HTERT RPE-1 (cell line): Measurements from ENCODE around the gene RNPEPL1.

Source experiments
- in situ Hi-C: fragments of 300-500 bp; cut with MboI; formaldehyde crosslinking; loops from 4 replicates; pipeline ENCODE4 v1.14.3; 2020; ENCODE audit warnings: low sequenced_read_pairs

Gene RNPEPL1

DNA sequence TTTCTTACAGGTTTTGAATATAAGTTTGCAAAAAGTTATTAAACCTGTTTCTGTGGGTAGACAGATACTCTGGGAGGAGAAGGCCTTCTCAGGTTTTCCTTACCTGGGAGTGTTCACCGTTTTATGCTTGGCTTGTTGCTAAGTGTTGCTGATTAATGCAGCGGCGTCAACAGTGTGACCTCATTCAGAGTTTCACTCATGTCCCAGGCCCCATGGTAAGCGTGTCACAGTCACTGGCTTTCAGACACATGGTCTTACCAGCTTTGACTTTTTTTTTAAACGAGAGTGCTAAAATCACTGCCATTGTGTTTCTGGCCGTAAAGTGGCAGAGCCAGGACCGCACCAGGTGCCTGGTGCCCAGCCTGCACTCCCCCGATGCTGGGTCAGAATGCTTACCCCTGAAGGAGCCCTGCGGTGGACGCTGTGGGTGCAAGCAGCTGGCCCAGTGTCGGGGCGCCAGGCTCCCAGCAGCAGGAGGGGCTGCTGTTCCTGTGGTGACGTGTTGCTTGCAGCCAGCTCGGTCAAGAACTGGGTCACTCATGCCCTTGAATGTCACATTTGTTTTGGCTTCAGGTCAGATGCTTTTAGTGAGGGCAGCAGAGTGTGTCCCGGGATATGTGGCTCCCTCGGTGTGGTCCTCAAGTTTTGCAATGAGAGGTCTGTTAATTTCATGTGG, 21.7 kb downstream of the RNPEPL1 start:
- in situ Hi-C loops: no loop called here

DNA sequence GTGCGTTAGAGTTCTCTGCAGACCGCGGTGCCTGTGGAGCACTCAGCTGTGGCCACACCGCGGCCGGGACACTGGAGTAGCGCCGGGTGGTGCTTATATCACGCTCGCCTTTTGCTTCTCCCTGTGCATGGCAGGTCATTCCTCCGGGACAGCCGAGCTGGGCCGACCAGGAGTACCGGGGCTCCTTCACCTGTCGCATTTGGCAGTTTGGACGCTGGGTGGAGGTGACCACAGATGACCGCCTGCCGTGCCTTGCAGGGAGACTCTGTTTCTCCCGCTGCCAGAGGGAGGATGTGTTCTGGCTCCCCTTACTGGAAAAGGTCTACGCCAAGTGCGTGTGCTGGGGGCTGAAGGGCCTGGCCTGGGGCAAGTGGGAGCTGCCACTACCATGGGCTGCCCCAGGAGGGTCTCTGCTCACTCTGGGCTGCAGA, 22.4 kb downstream of the RNPEPL1 start:
- in situ Hi-C loops: no loop called here

DNA sequence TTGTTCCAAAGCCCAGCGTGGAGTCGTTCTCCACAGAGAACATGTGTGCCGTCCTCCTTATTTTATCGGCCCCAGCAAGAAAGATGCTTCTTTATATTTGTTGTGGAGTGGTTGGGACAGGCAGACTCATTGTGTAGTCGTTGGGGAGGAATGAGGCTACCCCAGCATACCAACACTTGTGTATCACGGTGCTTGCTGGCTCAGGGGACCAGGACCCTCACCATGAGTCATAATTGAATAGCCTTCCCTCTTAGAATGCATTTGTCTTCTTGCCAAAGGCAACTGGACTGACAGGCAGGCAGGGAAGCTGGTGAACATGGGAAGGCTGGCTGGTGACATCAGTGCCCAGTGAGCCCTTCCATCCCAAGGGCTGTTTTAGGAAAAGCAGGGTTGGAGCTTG, 22.9 kb downstream of the RNPEPL1 start:
- in situ Hi-C loops: no loop called here

DNA sequence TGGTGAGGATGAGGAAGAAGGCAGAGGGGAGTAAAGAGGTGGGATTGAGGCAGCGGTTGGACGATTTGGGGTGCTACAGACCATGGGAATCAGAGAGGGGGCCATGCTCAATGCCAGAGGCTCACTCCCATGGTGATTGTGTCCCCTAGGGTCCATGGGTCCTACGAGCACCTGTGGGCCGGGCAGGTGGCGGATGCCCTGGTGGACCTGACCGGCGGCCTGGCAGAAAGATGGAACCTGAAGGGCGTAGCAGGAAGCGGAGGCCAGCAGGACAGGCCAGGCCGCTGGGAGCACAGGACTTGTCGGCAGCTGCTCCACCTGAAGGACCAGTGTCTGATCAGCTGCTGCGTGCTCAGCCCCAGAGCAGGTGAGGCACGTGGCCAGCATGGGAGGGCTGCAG, 23.5 kb downstream of the RNPEPL1 start:
- in situ Hi-C loops: no loop called here

DNA sequence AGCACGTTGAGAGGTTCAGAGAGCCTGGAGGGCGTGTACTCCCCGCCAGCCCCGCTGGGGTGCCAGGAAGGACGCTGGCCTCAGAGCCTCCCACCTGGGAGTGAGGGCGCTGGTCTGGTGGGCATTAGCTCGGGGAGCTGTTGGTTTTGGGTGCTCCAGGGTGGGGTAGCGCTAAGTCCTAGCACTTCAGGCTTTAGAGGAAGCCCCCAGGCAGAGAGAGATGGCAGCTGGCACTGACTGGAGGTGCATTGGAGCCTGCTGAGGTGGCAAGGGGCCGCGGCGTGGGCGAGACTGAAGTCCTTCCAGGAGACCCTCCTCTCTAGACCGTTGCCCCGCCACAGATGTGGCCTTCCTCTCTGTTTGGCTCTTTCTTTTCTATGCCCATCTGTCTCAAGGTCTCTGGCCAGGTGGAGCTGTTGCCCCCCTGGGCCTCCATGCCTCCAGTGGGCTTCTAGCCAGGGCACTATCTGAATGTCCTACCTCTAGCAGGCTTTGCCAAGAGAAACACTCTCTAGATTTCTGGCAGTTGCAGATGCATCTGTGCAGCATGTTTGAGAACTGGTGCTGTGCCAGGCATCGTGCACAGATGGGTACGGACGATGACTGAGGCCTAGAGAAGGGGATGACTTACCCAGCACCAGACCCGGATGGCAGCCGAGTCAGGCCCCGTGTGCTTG, 24.9 kb downstream of the RNPEPL1 start:
- in situ Hi-C loops: no loop called here

DNA sequence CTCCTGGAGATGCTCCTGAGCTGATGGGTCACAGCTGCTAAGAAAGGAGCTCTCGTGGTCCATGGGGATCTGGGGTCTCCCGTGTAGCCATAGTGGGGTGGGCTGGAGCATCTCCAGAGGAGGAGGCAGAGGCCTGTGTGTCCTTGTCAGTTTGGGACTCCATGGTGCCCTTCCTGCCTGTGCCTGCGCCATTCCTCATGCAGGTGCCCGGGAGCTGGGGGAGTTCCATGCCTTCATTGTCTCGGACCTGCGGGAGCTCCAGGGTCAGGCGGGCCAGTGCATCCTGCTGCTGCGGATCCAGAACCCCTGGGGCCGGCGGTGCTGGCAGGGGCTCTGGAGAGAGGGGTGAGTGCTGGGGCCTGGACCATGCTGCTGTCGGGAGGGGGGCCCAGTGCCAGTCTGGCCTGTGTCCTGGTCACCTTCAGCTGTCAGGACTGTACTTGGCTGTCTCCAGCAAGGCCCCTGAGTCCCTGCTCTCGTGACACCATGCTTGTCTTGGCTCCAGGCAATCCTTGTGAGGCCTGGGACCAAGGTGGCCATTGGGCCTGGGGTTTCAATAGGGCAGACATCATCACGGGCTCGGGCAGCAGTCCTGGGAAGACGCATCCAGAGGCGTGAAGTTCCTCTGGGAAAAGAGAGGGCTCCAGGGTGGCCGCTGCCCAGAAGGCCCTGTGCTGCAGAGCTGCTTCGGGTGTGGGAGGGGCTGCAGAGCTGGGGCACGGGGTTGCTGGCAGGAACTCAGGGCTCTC, 25.6 kb downstream of the RNPEPL1 start:
- in situ Hi-C loops: no loop called here

DNA sequence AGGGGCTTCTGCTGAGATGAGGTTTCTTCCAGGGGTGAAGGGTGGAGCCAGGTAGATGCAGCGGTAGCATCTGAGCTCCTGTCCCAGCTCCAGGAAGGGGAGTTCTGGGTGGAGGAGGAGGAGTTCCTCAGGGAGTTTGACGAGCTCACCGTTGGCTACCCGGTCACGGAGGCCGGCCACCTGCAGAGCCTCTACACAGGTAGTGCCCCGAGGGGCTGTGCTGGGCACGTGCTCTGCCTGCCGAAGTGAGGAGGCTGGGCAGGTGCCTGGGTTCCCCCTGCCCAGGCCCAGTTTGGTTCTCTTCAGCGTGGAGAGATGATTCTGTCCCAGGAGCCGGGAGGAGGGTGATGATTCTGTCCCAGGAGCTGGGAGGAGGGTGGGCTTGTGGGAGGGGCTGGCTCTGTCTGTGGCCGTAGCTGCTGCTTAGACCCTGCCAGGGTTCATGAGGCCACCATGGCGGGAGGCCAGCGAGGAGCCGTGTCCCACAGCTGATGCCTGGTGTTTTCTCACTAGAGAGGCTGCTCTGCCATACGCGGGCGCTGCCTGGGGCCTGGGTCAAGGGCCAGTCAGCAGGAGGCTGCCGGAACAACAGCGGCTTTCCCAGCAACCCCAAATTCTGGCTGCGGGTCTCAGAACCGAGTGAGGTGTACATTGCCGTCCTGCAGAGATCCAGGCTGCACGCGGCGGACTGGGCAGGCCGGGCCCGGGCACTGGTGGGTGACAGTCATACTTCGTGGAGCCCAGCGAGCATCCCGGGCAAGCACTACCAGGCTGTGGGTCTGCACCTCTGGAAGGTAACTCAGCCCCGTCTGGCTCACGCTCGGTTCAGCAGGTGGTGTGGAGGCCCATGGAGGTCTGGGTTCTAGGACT, 26.5 kb downstream of the RNPEPL1 start:
- in situ Hi-C loops: no loop called here

DNA sequence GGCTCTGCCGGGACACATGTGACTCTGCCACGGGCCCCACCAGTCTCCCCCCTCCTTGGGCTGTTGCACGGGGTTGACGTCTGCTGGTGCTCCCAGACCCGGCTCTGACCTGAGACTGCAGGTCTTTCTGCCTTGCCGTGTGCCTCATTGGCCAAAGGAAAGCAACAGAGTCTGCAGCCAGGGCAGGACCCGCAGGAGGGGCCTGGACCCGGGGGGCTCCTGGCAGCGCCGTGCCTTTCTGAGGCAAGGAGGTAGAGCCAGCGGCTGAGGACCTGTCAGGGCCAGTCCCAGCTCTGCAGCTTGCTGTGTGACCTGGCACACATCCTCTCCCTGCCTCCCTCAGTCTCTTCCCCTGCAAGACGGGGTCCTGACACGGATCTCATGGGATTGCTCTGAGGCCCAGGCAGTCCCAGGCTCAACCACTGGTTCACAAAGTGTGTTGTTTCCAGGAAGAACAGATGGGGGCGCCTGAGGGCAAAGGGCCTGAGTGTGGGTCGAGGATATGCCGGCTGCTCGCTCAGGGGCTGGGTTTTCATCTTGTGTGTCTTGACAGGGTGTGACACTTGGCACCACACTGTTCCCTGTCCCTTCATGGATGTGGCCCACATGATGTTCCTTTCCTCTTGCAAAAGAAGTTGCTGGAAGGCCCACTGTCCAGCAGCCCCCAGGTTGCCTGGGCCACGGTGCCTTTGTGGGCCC, 27.2 kb downstream of the RNPEPL1 start:
- in situ Hi-C loops: no loop called here

DNA sequence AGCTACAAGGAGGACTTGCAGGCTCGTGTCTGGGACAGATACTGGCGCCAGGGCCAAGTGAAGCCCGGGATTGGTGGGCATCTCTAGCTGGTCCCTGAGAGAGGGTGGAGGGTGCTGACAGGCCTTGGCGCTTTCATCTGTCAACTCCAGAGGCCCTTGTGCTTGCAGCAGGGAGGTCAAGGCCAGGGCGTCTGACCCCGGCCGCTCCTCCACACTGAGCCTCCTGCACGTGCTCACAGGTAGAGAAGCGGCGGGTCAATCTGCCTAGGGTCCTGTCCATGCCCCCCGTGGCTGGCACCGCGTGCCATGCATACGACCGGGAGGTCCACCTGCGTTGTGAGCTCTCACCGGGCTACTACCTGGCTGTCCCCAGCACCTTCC, 27.8 kb downstream of the RNPEPL1 start:
- in situ Hi-C loops: no loop called here

DNA sequence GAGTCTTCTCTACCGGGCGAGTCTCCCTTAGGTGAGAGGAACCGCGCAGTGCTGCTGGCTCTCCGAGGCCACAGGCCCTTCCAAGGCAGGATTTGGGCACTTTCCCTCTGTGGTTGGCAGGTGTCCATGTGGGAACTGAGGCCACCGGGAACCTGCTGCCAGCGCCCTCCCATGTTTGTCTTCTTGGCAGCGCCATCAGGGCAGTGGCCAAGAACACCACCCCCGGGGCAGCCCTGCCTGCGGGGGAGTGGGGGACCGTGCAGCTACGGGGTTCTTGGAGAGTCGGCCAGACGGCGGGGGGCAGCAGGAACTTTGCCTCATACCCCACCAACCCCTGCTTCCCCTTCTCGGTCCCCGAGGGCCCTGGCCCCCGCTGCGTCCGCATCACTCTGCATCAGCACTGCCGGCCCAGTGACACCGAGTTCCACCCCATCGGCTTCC, 28.2 kb downstream of the RNPEPL1 start:
- in situ Hi-C loops: no loop called here

DNA sequence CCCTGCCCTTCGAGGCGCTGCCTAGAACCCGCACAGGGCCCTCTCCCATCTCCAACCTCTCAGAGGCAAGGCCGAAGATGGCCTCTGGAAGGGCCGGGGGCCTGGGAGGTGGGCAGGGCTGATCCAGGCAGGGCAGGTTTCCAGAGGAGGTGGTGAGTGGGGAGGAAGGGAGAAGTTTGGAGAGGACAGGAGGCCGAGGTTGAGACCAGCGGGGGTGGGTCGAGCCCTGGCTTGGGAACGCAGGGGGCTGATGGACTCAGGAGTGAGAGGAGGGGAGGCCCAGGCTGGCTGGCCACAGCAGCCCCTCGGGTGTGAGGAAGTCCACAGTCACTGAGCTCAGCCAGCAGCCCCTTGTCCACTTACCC, 28.8 kb downstream of the RNPEPL1 start:
- in situ Hi-C loops: no loop called here

DNA sequence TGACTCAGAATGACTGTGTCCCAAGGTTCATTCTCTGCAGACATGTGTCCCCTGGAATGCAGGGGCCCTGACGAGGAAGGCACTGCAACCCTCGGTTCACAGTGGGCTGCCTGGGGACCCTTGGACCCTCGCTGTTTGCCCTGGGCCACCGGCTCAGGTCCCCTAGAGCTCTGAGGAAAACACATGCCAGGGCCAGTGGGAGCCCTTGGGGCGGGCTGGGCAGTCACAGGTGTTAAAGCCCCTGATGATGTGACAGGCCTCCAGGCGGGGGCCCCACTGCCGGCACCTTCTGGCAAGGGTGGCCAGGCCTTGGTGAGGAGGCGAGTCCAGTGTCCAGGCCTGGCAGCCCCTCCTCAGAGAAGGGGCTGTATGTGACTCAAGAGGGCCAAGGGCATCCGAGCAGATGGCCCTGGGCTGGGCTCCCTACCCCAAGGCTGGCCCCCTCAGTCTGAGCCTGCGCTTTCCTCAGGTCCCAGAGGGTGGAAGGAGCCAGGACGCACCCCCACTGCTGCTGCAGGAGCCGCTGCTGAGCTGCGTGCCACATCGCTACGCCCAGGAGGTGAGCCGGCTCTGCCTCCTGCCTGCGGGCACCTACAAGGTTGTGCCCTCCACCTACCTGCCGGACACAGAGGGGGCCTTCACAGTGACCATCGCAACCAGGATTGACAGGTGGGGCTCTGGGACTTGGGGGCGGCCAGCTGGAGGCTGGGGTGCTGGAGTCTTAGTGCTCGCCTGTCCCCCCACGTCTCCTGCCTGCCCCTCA, 29.3 kb downstream of the RNPEPL1 start:
- in situ Hi-C loops: no loop called here

DNA sequence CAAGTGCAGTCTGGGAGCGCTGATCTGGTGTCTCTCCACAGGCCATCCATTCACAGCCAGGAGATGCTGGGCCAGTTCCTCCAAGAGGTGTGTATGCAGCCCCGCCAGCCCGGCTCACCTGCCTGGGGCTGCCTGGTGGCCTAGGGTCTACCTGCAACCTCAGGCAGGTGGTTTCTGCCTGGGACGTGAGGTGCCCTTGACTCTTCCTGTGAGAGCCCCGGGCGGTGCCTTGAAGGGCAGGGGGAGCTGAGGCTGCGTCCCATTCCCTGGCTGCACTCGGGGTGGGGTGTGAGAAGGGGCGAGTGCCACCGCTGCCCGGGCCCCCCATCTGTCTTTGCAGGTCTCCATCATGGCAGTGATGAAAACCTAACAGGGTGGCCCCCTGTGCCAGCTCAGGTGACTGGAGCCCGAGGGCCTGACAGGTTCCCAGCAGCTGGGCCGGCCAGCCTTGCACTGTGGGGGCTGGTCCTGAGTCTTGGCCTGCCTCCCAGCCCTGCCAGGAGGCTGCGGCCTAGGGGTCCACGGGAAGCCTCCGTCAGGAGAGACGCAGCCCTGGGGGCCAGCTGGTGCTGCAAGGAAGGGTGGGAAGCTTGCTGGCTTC, 30.1 kb downstream of the RNPEPL1 start:
- in situ Hi-C loops: no loop called here

DNA sequence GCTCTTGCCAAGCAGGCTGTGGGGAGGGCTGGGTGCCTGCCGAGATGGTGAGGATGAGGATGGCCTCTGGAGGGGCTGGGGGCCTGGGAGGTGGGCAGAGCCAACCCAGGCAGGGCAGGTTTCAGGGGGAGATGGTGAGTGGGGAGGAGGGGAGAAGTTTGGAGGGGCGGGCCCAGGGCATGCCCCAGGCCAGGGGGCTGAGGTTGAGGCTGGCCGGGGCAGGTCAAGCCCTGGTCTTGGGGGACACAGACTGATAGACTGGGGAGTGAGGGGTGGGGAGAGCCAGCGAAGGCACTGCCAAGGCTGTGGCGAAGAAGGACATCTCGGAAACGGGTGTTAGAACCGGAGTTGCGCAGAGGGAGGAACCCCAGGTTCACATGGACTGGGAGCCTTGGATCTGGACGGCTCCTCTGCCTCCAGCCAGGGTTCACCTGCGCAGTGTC, 30.9 kb downstream of the RNPEPL1 start:
- in situ Hi-C loops: no loop called here

DNA sequence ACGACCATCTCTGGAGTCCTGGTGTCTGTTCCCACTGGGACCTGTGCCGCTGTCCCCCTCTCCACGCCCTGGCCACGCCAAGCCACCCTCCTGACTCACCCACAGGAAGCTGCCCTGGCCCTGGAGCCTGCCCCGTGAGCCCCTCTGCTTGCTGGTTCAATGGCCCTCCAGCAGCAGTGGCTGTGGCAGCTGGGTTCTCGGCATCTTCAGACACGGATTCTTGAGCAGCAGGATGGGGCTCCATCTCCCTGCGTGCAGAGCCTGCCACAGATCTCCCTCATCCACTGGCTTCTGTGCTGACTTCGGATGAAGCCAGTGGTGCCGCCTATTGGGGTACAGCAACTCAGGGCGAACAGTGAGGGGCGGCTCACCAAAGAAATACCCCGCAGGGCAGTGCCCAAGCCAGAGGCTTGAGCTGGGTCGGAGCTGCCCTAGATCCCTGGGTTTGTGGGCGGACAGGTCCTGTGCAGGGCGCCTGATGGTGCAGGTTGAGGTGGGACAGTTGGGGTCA, 32.2 kb downstream of the RNPEPL1 start:
- in situ Hi-C loops: no loop called here

DNA sequence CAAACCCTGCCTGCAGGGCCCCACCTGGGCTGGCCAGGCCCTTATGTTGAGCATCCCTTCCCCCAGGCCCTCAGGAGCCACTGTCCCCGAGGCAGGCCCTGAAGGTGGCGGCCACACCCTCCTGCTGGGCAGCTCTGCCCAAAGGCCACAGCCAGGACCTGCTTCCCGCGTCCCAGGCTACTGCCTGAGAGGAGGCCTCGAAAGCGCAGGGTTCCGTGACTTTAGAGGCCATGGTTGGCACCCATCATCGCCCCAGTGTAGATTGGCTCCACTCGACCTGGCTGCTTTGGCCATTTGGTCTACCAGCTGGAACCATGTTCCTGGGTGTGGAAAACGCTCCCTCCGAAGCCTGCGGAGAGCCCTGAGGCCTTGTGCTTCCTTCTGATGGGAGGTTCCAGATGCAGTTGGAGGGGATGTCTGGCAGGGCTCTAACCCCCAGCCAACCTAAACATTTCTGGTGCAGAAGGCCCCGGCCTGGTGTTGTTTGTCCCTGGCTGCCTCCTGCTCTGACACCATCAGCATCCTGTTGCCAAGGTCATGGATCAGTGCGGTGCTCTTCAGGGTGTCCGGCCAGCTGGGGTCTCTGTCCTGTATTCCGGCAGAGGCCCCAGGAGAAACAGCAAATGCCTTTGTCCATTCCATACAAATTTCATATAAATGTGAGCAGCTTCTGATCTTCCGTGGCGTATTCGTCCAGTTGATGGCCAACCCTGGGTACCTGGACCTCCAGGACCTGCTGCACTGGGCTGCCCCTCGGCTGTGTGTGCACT, 33.0 kb downstream of the RNPEPL1 start:
- in situ Hi-C loops: no loop called here

DNA sequence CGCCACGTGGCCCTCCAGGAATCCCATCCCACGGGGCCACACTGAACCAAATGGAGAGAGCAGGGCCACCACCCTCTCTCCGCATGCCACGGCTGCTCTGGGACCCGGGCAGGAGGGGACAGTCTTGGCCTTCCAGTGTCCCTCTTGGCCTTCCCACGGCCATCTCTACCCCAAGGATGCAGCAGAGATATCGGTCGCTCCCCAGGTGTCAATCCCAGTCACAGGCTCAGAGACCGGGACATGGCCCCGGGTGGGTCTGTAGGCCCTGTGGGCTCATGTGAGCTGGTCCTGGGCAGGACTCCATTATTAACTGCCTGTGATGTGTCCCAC, 33.5 kb downstream of the RNPEPL1 start:
- in situ Hi-C loops: no loop called here

DNA sequence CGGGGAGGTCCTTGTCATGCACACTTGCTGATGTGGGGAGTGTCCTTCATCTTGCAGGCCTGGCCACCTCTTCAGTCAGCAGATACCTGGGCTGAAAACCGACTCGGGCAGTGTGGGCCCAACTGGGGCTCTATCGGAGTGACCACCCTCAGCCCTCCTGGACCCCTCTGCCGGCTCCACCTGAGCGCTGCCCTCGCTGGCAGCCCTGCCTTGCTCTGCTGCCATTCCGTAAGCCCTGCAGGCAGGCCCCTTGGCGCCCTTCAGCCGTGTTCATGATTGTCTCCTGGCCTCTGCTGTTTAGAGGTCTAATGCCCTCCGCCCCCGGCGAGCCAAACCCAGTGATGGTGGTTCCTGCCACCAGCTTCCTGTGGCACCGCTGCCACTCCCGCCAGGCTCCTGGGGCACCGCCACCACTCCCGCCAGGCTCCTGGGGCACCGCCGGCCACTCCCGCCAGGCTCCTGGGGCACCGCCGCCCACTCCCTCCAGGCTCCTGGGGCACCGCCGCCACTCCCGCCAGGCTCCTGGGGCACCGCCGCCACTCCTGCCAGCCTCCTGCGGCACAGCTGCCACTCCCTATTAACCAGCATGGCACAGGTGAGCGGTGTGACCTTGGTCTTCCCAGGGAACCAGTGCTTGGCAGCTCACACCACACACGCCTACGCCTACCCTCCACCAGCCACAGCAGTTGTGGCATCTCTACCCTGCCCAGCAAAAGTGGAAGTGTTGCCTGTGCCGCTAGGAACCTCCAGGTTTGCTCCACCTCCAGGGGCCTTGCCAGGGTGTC, 34.2 kb downstream of the RNPEPL1 start:
- in situ Hi-C loops: no loop called here
